HG03159 (cell line): ENCODE measurements around the gene AKIRIN1.
A peak's percentile ranks its signal among the peaks of the same experiment; 100 is the strongest.
"Not testable (repeated sequence)": the region's sequence is repeated elsewhere in the genome, so short reads cannot be mapped to it uniquely, and the experiment has no call there.

ENCODE experiments used
- ATAC-seq: cut with Tn5 transposase; IDR thresholded peaks from one replicate; pipeline ENCODE4 v1.9.1; 2021; ENCODE audit warnings: mild to moderate bottlenecking, moderate library complexity; ENCODE audit not compliant: unreplicated experiment

AKIRIN1 gene

DNA sequence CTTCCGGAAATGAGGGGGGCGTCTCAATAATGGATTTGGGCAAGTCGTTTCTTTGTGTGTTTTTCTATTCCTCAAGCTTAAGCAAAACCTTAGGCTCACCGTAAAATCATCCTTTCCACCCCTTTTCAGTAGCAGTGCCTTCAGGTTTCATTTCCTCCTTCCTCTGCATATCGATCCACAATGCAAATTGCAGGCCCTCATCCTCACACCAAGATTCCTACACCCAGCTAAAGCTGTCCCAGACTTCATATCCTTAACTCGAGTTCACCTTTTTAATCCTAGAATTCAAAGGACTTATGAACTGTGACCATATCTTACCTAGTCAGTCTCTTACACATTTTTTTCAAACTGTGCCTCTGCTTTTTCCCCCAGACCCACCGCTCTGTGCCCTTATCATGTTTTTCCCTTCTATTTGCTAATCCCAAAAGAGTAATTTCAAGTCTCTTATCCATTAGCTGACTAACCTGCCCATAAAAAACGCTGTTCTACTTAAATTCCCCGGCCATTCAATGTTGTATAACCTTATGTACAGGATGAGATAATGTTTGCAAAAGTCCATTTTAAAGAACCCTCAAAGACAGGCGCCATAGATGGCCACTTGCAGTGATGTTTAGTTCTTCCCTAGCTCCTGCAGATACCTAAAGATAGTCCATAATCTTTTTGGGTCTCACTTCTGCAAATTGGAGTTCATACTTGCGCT, 1.5 kb downstream of the AKIRIN1 start:
- no peak for ATAC-seq

DNA sequence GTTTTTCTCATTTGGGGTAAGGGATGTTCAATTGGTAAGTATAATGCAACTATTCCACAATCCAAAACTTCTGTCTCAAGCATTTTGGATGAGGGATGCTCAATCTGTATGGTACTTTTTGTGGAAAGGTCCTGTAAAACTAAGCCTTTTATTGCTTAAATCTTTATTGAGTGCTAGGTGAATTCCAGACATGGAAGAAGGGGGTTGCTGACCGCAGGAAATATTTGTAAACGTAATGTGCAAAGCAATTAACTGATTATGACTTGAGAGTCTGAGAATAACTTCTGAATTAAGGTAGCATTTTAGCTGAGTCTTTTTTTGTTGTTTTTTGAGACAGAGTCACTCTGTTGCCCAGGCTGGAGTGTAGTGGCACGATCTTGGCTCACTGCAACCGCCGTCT, 3.1 kb downstream of the AKIRIN1 start:
- no peak for ATAC-seq

DNA sequence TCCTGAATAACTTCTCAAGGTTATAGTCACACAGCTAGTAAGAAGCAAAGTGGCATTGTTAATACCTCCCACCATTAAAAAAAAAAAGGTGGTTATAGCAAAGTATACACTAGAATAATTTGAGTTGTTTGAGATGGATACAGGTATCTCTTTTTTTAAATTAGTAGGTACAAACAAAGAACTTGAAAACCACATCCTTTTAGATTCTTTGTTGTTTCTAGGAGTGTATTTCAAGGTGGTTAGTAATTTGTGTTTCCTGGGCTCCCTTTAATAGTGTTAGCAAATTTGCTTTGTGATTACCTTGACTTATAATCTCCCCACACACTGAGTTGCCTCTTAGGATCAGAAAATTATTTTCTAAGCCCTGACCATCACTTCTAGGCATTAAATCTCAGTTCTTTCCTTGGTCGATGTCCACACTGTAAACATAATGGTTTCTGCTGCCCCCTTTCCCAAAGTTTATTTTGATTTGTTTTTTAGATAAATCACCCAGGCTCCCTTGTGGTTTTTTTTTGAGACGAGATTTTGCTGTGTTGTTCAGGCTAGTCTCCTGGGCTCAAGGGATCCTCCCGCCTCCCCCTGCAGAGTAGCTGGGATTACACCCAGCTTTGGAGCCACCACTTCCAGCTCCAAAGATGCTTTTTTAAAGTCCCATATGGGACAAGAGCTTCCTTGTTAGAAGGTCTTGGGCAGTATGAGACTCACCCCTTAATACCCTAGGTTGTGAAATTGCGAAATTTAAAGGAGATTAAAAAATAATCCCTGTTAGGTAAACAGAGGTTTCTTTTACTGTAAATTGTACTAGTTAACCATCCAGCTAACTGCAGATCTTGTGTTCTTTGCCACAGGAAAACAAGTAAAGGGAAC, 6.2 kb downstream of the AKIRIN1 start:
- ATAC-seq, result no peak

DNA sequence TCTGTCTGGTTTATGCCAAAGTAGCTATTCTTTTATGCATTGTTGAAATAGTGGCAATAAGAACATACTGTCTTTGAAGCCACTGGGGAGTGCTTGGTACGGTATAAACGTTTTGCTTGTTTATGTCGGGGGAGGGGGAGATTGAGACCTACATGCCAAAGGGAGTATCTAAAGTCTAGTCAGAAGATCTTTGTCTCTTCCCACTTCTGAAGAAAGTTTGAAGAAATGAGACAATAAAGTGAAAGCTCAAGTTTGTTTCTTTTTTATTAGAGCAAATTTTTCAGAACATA, 6.8 kb downstream of the AKIRIN1 start:
- no peak for ATAC-seq

DNA sequence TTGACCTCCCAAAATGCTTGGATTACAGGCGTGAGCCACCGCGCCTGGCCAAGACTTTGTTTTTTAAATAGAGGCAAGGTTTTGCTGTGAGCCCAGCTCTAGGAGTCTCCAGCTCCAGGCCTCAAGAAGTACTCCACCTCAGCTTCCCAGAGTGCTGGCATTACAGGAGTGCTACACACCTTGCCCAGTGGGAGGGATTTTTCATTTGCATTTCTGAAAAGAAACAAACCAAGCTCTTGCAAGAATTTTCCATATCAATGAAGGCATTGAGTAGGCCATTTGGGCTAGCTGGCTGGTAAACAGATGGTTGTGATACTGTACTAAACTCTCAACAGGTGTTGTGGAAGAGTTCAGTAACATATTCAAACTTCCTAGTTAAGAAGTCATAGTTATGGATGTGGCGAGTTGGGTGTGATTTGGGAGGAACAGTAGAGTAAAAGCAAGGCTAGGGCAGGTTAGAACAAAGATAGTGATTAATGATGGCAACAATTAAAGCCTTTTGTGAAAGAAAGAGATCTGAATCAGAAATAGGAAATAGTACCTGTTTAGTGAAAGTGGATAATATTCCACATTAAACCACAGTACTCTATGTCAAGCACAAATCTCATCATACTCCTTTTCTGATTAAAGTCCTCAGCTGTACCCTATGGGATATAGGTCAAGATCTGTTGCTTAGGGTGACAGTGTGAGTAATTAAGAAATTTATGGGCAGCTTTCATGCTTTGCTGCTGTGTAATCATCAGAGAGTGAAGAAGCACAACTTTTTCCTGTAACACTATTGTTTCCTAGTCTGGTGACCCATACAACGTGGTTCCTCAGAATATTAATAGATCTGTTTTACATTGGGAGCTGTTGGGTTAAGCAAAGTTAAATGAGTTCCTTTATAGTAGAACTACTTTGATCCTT, 10.7 kb downstream of the AKIRIN1 start:
- ATAC-seq, result no peak

DNA sequence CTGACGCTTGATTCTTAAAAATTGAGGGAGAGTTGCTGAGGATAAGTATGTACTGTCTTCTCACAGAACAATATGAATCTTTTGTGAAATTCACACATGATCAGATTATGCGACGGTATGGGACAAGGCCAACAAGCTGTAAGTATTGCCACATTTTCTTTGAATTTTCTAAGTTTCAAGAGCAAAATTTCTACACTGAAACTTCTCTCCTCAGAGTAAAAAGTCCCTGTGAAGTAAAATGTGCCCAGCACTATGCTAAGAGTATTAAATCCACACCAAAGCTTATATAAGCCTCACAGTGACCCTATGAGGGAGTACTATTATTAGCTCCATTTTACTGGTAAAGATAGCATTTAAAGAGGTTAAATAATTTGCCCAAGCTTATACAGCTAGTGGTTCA, 12.2 kb downstream of the AKIRIN1 start:
- ATAC-seq, result no peak

DNA sequence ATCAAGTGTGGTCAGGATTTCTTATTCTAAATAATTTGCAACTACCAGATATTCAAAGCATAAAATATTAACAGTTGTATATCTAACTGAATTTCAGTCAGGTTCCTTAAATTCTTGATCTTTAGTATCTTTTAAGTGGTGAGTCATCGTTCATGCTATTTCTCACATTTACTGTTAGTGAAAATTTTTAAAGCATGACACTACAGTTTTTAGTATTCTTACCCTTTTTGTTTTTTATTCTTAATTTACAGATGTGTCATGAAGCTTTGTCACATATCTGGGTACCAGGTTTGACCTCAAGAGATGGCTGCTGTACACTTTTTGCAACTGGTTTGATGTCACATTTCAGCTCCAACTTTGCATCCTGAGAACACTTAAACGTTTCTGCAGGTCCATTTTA, 12.7 kb downstream of the AKIRIN1 start:
- no peak for ATAC-seq

DNA sequence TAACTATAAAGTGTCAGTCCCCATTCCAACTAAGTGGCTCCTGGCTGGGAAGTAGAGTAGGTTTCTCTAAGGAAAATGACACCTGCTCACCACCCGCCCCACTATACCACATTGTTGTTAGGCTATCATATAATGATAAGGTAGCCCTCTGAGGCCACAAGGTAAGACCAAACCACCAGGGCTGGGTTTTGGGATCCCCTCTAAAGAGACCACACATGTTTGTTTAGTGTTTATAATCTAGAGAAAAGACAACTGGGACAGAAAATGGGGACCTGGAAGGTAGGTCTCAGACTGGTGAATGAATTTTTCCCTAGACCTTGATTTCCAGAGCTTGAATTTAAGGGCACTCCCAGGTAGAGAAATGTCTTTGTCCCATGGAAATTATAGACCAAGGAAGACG, 15.2 kb downstream of the AKIRIN1 start:
- ATAC-seq, result no peak

DNA sequence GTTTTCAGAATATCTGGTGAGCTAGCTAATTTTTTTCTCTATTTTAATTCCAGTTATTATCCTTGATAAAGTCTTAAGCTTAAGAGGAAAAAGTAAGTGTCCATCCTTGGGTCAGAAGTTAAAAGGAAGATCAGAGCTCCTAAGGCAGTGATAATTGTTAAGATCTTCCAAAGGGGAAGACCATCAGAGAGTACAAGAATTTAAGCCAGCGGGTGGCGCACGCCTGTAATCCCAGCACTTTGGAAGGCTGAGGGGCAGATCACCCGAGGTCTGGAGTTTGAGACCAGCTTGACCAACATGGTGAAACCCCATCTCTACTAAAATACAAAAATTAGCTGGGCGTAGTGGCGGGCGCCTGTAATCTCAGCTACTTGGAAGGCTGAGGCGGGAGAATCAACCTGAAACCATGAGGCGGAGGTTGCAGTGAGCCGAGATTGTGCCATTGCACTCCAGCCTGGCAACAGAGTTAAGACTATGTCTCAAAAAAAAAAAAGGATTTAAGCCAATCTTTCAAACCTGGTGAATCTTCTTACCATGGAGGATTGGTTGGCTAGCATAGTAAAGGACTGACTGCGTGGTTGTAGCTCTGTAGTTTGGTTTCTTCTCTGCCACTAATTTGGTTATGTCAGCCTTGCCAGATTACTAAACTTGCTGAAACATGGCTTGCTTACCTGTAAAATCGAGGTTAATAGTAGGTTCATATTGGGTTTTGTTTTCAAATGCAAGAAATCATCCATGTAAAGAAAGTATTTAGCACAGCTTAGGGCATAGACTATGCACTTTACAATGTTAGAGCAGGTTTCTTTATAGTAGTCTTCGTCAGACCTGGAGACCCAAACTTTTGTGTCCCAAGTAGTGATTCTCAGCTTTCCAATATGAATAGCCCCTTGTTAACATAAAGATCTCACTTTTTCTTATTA, 15.9 kb downstream of the AKIRIN1 start:
- ATAC-seq, result no peak

DNA sequence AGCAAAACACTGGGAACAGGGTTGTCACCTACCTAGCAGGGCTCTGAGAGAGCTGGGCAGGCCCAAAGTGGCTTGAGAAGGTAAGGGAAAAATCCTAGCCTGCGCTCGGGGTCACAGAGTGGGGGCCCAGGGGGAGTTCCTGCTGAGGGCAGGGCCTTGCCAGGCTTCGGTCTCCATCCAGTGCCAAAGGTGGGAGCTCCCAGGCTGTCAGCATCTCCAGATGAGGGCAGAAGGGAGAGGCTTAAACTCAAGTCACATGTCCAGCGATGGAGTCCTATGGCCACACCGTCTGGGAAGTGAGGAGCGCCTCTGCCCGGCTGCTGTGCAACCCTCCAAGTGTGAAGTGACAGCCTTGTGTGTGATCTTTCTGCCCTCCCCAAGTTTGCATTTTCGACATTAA, 23.9 kb downstream of the AKIRIN1 start:
- not testable (repeated sequence) for ATAC-seq

DNA sequence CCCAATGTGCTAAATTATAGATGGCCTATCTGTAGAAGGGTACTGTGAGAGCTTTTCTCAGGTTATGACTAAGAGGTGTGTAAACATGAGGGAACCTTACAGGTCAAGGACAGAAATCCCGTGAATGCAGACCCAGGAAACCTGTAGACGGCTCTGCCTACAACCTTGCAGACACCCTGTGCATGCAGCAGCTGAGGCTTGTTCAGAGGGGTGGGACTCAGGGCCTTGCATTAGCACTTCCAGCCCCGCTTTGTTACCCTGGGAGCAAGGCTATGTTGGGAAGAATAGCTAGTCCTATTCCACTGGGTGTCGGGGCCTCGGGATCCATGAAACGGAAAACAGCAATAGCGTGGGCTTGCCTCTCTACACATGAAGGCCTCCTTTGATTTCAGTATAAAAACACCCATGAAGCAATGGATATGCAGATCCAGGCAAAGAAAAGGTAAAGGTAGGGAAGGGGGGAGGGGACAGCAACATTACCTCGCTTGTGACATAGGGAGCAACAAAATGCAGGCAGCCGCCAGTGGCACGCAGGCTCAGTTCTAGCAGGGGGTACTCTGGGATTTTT, 25.6 kb downstream of the AKIRIN1 start:
- no peak for ATAC-seq

DNA sequence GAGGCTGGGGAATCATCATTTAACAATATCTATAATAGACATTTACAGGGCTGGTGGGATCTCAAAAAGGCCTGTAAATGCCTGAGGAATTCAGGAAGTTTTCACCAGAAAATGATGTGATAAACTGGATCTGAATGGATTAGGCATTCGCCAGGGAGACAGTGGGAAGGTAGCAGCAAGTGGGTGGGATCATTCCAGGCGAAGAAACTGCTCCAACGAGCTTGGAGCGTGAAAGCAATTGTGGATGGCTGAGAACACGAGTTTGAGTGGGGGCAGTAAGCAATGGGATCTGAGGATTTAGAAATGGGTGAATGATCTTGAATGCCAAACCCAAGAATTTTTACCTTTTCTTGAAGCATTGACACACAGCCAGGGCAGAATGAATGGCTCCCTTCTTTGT, 26.2 kb downstream of the AKIRIN1 start:
- no peak for ATAC-seq

DNA sequence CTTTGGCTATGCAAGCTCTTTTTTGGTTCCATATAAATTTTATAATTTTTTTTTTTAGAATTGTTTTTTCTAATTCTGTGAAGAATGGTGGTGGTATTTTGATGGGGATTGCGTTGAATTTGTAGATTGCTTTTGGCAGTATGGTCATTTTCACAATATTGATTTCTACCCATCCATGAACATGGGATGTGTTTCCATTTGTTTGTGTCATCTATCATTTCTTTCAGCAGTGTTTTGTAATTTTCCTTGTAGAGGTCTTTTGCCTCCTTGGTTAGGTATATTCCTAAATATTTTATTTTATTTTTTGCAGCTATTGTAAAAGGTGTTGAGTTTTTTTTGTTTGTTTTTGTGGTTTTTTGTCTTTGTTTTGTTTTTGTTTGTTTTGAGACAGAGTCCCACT, 29.4 kb downstream of the AKIRIN1 start:
- ATAC-seq, result not testable (repeated sequence)

DNA sequence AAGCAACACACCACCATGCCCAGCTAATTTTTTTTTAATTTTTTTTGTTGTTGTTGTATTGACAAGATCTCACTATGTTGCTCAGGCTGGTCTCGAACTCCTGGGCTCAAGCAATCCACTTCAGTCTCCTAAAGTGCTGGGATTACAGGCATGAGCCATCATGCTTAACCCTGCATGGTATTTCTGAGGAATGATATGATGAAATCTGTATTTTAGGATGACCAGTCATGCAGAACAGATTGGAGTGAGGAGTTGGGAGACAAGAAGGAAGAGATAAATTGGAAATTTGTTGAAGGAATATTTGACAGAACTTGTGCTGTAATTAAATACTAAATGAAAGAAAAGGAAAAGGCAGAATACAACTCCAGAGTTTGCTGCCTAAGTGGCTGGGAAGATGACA, 30.4 kb downstream of the AKIRIN1 start:
- ATAC-seq, result no peak

DNA sequence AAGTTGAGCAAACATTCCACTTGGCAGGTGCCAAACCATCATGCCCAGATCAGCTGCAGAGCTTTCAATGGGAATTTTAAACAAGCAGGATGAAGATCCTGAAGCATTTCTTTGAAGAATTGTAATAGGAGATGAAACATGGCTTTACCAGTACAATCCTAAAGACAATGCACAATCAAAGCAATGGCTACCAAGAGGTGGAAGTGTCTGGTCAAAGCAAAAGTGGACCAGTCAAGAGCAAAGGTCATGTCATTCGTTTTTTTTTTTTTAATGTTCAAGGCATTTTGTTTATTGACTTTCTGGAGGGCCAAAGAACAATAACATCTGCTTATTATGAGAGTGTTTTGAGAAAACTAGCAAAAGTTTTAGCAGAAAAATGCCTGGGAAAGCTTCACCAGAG, 32.1 kb downstream of the AKIRIN1 start:
- ATAC-seq, result no peak

DNA sequence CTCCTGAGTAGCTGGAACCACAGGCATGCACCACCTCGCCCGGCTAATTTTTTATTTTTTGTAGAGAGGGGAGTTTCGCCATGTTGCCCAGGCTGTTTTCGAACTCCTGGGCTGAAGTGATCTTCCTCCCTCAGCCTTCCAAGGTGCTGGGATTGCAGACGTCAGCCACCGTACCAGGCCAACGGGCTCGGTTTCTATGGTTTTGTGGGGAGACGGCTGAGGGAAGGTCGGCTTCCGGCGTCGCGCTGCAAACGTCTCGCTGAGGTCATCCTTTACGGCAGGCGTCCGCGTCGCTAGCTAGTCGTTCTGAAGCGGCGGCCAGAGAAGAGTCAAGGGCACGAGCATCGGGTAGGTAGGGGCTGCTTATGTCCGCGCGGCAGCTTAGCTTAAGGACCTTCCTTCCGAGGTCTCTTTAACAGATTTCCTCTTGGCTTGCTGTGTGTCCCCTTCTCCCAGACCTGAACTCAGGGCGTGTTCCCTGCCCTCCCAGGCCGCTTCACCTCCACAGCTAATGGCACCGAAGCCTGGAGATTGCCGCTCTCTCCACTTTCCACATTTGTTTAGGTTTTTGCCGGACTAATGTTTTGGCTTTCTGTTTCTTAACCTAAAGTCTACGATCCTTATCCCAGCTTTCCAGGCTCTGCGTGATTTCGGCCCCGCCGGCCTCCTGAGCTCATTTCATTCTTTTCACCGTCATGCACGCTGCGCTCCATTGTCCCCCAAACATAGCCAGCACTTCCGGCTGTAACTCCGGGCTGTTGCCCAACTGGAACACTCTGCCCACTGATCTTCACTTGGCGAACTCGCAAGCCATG, 35.2 kb downstream of the AKIRIN1 start, which contains the start of gene NDUFS5:
Gene NDUFS5, plus strand, starts transcription at position 300 of the 815 bp plus-strand sequence. CDS start 2,375 bp downstream, outside the sequence.
- peak; percentile 78 for ATAC-seq

DNA sequence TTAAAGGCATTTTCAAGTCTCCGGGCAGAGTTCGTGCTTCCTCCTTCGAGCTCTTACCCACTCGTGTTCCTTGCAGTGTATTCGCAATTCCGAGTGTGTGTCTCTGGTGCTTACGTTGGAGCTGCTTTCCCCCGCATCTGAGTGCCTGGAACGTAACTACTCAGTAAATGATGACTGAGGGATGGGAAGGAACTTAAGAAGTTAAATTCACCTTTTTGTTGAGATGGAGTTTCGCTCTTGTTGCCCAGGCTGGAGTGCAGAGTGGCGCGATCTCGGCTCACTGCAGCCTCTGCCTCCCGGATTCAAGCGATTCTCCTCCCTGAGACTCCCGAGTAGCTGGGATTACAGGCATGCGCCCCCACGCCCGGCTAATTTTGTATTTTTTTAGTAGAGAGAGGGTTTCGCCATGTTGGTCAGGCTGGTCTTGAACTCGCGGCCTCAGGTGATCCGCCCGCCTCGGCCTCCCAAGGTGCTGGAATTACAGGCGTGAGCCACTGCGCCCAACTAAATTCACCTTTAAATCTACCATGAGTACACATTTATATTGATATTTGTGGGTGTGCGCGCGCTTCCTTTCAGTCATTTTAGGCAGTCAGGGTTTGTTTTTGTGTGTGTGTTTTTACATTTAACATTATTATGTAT, 35.9 kb downstream of the AKIRIN1 start:
- ATAC-seq, result no peak

DNA sequence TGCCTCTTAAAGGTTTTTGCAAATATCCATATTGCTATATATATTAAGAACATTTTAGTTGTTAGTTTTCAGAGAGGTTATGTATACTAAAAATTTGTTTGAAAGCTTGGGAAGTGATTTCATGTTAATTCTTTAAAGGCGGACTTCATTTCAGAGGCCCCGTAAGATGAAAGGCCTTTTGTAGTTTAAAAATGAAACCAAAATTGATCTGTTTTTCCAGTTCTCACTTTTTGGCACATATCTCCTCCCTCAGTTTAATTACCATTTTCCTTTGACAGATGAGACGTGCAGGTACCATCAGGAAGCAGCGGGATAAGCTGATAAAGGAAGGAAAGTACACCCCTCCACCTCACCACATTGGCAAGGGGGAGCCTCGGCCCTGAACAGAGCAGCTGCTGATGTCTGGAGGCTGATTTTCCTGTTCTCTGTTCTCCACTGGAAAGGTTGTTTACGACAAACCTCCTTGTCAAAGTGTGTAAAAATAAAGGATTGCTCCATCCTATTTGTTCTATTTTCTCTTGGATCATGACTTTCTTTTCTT, 43.1 kb downstream of the AKIRIN1 start:
- no peak for ATAC-seq
